ENCODE results near the gene PIN4.
"Not testable (repeated sequence)": the region's sequence is repeated elsewhere in the genome, so short reads cannot be mapped to it uniquely, and the experiment has no call there.

PIN4 gene

DNA sequence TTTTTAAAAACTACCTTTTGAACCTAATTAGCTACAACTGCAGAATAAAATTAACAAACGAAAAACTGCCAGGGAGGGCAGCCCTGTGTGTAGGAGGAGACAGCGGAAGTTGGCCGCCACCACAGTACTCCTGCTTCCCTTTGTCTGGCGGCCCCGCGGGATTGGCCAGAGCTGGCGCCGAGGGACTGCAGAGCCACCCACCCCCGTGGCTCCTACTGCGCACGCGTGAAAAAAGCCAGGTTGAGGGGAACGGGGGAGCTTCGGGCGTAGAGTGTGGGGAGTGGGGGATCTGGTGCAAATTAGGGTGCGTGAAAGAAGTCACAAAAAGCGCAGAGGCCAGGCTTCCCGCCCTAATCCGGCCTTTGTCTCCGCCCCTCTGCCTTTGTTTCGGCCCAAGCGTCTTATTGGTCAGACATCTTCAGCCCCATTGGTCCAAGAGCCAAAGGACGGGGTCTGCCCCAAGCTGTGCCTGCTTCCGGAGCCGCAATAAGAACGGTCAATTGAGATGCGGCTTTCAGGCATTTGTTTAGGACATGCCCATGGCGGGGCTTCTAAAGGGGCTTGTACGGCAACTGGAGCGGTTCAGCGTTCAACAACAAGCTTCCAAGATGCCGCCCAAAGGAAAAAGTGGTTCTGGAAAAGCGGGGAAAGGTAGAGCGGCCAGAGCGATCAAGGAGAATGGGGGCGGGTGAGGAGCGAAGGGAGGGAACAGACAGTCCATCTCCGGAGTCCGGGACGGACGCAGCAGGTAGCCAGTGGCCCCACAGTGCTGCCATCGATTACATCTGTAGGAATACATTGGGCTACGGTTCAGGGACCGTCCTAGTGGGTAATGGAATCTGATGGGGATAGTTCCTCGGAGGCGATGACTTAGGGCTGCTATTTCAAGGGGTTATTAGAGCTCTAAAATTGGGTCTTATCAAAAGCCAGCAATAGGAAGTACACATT is at the start of gene PIN4:
TSS of gene PIN4 (plus strand) at position 580 of the 948 bp plus-strand sequence. CDS start at position 609, 29 bp downstream.
- peak; percentile 51 to 58 for DNase-seq (ENCODE audit: low read depth in 2 of 2)

DNA sequence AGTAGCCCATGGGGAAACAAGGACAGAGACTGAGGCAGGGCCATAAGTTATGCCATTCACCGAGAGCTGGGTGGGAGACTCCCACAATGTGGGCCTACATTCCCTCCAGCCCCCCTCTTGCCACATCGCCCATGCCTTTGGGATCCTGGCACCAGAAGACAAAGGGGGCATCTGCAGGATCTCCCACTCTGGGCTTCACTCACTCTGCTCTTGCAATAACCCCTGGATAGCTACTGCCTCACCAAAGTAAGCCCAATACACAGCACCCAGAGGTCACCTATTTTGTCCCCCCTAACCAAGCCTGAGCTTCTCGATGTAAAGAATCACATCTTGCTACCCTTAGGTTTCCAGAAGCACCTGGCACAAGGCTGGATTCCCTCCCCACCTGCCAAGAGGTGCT is 49.1 kb upstream of the PIN4 start:
- DNase-seq (ENCODE audit: low read depth in 2 of 2) = no peak

DNA sequence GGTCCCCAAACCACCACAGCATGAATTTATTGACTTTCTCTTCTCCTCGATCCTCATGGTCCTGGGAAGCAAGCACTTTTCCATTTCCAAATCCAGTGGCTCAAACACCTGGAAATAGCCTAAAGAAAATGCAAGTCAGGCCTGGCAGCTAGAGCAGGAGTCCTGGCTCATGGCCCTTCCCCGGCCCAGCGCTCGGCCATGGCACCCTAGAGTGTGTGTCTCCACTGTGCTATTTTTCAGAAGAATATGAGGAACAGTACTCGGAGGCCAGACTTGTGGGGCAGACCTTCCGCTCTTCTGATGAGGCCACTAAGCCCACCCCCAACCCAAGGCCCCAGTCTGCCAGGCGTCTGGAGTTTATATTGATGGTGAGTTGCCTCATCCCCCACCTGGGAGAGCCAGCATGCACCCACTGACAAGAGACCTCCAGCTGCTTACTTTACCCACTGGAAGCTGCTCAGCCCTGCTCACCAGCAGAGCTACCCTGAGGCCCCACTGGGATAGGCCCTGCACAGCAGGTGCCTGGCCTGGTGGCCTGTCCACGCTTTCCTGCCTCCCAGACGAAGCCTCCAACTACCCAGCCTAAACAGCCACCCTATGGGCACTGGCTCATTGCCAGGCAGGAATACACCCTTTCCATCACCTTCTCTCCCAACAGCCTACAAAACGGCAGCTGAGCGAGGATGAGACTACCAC is 47.6 kb upstream of the PIN4 start:
- DNase-seq (ENCODE audit: low read depth in 2 of 2) = no peak

DNA sequence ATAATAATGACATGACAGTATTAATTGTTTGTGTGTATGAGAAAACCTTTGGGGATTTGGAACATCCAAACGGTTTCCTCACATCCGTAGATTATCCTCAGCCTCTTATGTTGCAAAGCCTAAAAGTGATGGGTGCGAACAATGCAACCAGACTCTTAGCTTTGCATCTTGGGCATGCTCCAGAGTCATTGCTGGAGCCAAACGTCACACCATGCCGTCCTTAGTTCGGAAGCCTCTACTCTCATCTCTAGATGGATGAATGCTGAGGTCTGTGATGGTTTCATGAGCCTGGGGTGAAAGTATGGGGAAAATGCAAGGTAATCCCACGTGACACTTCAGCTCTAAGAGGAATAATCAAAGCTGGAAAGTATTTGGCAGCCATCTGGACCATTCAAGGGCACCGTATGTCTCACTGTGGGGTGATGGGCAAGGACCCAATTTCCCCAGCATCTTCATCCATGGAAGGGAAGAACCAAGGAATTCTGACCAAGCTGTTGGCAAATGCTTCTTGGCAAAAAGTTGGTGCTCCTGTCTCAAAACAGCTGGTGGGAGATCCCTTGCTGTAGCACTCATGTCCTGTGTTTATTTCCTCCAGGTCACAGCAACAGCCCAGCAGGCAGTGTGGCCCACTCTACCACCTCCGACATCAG is 43.6 kb upstream of the PIN4 start:
- no peak for DNase-seq (ENCODE audit: low read depth in 2 of 2)

DNA sequence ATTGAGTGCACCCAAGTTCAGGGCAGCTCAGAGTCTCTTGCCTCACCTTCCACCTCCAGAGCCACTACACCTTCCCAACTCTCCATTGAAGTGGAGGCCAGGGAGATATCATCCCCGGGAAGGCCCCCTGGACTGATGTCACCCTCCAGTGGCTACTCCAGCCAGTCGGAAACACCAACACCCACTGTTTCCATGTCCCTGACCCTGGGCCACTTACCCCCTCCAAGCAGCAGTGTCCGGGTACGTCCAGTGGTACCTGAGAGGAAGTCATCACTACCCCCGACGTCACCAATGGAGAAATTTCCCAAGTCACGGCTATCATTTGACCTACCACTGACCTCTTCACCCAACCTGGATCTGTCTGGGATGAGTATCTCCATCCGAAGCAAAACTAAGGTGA is 42.0 kb upstream of the PIN4 start:
- DNase-seq (ENCODE audit: low read depth in 2 of 2) = no peak

DNA sequence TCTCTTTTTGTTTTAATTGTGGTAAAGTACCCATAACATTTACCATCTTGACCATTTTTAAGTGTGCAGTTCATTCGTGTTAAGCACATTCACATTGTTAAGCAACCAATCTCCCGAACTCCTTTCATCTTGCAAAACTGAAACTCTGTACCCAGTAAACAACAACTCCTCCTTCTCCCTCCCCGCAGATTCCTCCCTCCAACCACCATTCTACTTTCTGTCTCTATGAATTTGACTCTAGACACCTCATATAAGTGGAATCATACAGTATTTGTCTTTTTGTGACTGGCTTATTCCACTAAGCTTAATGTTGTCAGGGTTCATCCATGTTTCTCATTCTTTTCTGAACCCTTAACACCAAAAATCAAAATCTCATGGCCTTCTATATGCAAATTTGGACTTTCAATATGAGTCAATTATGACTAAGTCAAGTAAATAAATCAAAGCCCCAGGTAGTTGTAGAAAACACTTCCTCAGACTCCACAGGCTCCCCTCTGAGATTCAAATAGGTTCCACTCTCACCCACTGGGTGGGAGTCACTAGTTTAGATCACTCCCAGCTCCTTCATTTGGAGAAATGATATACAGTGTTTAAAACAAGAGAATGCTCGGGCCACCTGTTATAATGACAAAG is 40.1 kb upstream of the PIN4 start:
- no peak for DNase-seq (ENCODE audit: low read depth in 2 of 2)

DNA sequence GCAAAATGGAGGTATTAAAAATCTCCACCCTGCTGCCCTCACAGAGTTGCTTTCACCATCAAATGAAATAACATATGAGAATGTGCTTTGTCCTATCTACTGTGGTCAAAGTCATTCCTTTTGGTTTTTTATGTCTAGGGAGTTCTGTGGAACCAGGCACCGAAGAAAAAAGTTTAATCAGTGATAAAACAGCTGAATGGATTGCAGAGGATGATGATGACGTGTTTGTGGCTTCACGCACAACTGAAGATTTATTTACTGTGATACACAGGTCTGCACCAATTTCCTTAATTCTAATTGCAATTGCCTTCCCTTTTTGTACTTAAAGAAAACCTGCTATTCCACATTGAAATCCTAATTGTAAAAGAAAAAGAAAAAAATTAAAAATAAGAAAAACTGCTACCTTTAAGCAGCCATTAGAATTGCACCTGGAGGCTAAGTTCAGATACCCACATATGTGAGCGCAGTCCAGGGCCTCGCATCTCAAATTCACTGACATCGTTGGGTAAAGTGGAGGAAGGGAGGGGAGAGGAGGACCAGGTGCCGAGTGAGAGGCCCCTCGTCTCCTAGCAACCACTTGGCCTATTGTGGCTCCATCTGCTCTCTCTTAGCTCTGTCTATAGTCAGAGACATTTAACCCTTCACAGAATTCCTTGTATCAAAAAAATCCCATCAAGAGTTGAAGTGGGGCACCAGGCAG is 39.3 kb upstream of the PIN4 start:
- no peak for DNase-seq (ENCODE audit: low read depth in 2 of 2)

DNA sequence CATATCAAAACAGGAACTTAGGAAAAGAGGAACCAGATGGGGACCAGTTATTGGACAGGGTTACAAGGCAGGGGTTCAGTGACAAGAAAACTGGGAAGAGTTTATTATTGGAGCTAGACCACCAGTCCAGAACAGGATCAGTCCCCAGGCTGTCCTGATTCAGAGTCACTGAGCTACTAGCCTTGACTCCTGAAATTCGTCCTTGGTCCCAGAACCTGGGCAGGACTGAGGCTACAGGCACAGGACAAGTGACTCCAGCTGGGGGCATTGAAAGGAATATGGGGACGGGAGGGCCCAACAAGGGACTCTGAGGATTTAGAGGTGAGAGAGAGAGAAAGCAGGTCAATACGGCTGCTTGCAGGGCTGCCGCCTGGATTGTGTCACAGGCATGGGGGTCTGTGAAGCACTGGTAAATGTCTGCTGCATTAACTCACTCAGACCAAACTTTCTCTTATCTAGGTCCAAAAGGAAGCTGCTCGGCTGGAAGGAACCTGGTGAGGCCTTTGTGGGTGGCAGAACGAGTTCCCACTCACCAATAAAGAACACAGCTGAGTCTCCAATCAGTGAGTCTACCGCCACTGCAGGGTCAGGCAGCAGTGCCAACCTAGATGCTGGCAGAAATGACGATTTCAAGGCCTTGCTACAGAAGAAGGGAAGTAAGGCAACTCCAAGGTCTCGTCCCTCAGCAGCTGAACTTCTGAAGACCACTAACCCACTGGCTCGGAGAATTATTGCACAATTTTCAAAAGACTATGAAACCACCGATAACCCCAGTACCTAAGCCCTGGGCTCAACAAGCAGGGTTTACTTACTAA is 38.6 kb upstream of the PIN4 start:
- no peak for DNase-seq (ENCODE audit: low read depth in 2 of 2)

DNA sequence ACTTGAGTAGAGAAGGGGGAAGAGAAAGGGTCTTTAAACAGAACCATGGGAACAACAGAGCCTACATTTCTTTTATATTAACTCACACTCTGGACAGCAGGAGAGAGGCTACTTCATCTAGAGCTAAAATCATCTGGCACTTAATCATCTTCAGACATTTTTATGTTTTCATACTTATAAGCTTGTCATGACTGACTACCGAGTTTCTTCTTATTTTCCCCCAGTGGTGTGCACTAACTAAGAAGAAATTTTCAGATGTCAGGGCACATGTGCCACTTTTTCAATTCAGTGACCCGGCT is 38.0 kb upstream of the PIN4 start:
- DNase-seq (ENCODE audit: low read depth in 2 of 2) = no peak

DNA sequence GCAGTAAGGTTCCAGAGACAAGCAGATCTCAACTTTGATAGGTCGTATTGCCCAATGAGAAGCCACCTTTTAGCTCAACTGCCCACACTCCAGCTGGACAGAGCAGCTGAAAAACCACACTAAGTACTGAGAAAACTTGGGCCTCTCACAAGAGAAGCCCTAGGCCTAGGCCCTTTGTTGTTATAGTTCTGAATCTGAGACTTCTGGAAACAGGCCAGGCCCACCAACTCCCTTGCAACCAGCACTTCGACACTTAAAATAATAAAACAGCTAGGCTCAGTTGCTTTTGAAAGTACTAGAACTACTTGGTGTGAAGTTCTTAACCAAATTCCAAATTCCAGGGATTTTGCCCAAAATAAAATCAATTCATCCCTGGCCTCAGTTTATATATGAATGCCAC is 36.4 kb upstream of the PIN4 start:
- DNase-seq (ENCODE audit: low read depth in 2 of 2) = no peak

DNA sequence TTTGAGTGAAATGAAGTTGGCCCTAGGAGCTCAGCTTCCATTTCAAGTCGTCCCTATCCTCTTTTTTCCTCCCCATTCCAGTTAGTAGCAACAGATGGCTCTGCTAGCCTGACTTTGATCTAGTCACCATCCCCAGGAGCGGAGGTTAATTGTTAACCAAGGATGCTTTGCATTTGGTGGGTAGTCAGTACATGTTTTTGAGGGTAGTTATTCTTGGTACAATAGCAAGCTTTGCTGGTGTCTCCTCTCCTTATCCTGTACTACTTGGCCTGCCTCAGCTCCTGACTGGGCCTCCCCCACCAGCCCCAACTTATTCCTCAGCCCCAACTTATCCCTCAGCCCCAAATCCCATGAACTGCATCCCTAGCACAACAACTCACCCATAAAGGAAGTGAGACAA is 35.0 kb upstream of the PIN4 start:
- DNase-seq (ENCODE audit: low read depth in 2 of 2) = no peak

DNA sequence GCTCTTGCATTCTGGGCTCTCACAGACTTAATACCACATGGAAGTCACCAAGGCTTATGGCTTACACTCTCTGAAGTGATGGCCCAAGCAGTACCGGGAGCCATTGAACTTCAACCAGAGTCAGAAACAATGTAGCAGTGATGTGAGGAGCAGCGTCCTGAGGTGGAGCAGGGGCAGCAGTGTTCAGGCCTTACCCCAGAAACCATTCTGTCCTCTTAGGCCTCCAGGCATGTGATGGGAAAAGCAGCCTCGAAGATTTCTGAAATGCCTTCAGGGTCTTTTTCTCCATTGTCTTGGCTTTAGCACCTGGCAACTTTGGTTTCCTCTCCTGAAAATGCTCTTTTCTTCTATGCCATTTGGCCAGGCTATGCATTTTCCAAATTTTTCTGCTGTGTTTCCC is 22.8 kb upstream of the PIN4 start:
- DNase-seq (ENCODE audit: low read depth in 2 of 2) = no peak

DNA sequence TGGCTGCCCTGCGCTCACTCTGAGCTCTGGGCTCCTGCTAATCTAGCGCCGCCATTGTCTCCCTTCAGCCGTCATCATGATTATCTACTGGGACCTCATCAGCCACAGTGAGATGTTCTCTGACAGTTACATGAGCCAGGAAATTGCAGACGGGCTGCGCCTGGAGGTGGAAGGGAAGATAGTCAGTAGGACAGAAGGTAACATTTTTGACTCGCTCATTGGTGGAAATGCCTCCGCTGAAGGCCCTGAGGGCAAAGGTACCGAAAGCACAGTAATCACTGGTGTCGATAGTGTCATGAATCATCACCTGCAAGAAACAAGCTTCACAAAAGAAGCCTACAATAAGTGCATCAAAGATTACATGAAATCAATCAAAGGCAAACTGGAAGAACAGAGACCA is 21.8 kb upstream of the PIN4 start:
- no peak for DNase-seq (ENCODE audit: low read depth in 2 of 2)

DNA sequence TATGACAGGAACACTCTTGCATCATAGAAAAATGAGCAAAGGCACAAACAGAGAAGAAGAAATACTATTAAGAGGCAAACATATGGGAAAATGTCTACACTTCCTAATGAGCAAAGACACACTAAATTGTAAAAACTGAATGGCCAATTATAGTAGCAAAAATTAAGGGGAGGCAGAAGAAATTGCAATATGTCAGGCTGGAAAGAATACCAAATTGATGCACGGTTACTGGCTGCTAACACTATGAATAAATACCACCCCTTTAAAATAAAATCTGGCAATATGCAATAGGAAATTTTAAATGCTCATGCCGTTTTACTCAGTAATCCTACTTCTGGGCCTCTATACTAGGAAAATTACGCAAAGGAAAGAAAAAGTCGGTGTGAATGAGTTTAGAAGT is 16.0 kb upstream of the PIN4 start:
- no peak for DNase-seq (ENCODE audit: low read depth in 2 of 2)

DNA sequence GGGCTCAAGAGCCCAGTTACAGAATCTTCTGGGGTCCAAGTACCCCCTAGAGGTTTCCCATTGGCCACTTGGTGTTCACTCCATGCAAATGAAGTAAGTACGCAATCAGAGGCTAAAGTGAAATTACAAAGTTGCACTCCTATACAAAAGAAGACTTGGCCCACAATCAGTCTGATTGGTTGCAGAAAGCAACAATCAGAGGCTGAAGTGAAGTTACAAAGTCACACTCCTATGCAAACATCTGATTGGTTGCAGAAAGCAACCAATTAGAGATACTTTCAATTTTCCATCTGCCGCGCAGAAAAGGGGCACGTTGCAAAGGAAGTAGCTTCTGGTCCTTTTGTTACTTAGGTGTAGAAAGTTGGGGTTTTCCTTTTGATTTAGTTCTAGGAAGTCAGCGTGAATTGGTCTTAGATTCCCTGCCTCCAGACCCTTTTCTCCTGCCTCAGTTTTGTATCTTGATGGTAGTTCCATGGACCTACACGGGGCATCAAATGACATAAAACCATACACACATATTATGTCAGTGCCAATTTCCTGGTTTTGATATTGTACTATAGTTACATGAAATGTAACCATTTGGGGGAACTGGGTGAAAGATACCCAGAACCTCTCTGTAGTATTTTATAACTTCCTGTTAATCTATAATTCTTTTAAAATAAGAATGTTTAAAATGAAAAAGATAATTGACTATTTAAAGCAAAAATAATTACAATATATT is 12.4 kb upstream of the PIN4 start:
- no peak for DNase-seq (ENCODE audit: low read depth in 2 of 2)

DNA sequence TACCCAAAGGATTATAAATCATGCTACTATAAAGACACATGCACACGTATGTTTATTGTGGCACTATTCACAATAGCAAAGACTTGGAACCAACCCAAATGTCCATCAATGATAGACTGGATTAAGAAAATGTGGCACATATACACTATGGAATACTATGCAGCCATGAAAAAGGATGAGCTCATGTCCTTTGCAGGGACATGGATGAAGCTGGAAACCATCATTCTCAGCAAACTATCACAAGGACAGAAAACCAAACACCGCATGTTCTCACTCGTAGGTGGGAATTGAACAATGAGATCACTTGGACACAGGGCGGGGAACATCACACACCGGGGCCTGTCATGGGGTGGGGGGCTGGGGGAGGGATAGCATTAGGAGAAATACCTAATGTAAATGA is 5.3 kb upstream of the PIN4 start:
- DNase-seq (ENCODE audit: low read depth in 2 of 2) = not testable (repeated sequence)

DNA sequence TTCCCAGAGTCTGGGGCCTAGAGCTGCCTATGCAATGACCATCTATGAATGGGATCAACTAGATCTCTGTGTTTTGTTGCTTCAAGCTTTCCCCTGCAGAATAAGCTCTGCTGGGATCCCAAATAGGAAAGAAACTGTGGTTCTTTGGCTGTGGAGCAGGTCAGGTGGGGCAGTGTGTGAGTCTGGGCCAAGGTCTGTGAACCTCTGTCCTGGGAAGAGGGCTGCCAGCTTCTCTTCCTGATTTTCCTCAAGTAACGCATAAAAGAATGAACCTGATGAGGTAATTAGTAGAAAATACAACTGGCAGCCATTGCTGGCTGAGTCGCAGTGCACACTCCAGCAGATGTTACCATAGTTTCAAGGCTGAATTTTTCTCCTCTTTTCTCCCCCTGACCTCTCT is 4.6 kb upstream of the PIN4 start:
- no peak for DNase-seq (ENCODE audit: low read depth in 2 of 2)

DNA sequence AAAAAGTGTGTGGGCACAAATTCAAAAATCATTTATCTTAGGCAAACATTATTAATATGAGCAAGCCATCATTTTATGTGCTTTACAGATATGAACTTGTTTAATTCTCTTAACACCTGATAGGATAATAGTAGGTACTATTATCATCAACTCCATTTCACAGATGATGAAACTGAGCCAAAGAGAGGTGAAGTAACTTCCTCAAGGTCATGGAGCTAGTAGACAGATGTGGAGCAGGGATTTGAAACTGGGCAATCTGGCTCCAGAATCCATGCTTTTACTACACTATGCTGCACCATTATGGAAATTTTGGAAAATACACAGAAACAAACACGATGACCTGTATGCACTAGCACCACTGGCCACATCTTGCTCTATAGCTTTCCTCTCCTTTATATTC is 1.0 kb upstream of the PIN4 start:
- DNase-seq (ENCODE audit: low read depth in 2 of 2) = no peak

DNA sequence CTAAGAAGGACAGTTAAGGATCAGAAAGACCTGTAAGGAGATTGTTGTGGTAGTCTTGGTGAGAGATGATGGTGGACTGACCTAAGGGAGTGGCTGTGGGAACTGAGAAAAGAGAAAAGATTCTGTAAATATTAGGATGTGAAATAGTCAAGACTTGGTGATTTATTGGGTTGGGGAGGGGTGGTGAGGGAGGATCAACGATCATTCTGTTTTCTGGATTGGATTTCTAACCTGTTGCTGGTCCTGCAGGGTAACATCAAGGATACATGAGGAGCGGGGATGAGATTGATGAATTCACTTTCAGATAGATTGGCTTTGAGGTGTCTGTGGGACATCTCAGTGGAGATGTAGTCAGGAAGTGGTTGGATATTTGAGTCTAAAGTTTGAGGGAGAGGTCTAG is 1.4 kb downstream of the PIN4 start:
- DNase-seq (ENCODE audit: low read depth in 2 of 2) = no peak

DNA sequence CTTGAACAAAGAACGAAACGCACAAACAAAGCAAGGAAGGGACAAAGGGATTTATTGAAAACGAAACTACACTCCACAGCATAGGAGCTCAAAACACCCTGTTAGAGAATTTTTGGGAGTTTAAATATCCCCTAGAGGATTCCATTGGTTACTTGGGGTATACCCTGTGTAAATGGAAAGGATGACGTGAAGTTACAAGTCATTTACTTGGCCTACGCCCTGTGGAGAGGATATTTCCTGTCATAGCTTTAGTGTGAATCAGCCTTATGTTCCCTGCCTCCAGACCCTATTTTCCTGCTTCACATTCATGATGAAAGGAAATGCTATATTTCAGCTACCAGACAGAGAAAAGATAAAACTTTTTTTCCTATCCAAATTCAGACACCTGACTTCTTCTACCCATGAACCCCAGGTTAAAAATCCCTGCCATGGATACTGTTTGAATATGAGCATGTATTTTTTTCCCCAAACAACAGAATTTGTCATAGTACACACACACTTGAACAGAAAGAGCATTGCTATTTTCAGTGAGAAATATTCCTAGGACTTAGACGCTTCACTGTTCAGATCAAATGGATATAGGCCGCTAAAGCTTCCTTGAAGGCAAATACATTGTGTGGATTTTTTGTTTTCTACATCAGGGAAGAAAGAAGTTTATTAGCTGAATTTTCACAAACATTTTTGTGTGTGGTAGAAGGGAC is 20.4 kb downstream of the PIN4 start:
- no peak for DNase-seq (ENCODE audit: low read depth in 2 of 2)
